Measurements from ENCODE around the gene DSG4.
"Not testable (repeated sequence)": the region's sequence is repeated elsewhere in the genome, so short reads cannot be mapped to it uniquely, and the experiment has no call there.

Gene DSG4

GRCh38 chr18:31376477-31376876 lies at the start of gene DSG4:
Gene DSG4 (plus strand): TSS chr18:31376777. CDS start chr18:31376912, 135 bp downstream.
- Histone ChIP-seq H3K27ac (no peak within 1 kb of the TSS), H3K4me3 (no peak within 1 kb of the TSS)
- no peak for DNase-seq (ENCODE audit: low spot score)
- TF ChIP-seq CTCF (IDR thresholded peaks at IDR 0.05), result no peak

GRCh38 chr18:31329787-31330438 lies 46.7 kb upstream of the DSG4 start:
- TF ChIP-seq CTCF (IDR thresholded peaks at IDR 0.05), result no peak
- Histone ChIP-seq H3K4me3 (no peak overlapping the region), H3K27ac (no peak overlapping the region)
- no peak for DNase-seq (ENCODE audit: low spot score)

- no peak for TF ChIP-seq CTCF (IDR thresholded peaks at IDR 0.05)
- no peak for DNase-seq (ENCODE audit: low spot score)
- H3K27ac ChIP-seq, result no peak overlapping the region
- no peak overlapping the region for H3K4me3 ChIP-seq
Observed at GRCh38 chr18:31343454-31343853, 33.1 kb upstream of the DSG4 start.

- H3K27ac ChIP-seq; DNase-seq (ENCODE audit: low spot score); H3K4me3 ChIP-seq: not testable (repeated sequence)
Observed at GRCh38 chr18:31353336-31353735, 23.2 kb upstream of the DSG4 start.

GRCh38 chr18:31354990-31355389 lies 21.6 kb upstream of the DSG4 start:
- TF ChIP-seq CTCF (IDR thresholded peaks at IDR 0.05), result no peak

GRCh38 chr18:31356025-31356424 lies 20.6 kb upstream of the DSG4 start:
- no peak overlapping the region for H3K4me3 ChIP-seq
- DNase-seq (ENCODE audit: low spot score), result no peak
- no peak for TF ChIP-seq CTCF (IDR thresholded peaks at IDR 0.05)
- H3K27ac ChIP-seq, result no peak overlapping the region

More at GRCh38 chr18:31354990-31355389, 21.6 kb upstream of the DSG4 start:
- Histone ChIP-seq H3K27ac (no peak overlapping the region), H3K4me3 (no peak overlapping the region)
- no peak for DNase-seq (ENCODE audit: low spot score)

GRCh38 chr18:31364190-31364589 lies 12.4 kb upstream of the DSG4 start:
- no peak for TF ChIP-seq CTCF (IDR thresholded peaks at IDR 0.05)
- Histone ChIP-seq H3K27ac (no peak overlapping the region), H3K4me3 (no peak overlapping the region)
- no peak for DNase-seq (ENCODE audit: low spot score)

Measured in coronary artery (tissue), 2 donors.